Measurements from ENCODE around the gene ASAP2.

ASAP2 gene

GRCh38 chr2:9166579-9167377, 39.8 kb upstream of the ASAP2 start:
- DNase-seq (ENCODE audit: low read depth, low spot score) = no peak
- Histone ChIP-seq H3K9me3 (ENCODE audit: low read depth, low read length) (no peaks in the 10 kb centered on the region), H3K36me3 (ENCODE audit: insufficient read depth, low read length) (no peaks in the 10 kb centered on the region), H3K27ac (no peak overlapping the region), H3K9ac (ENCODE audit: insufficient read length) (no peak overlapping the region), H3K4me3 (no peak overlapping the region)
- no peak for TF ChIP-seq EZH2 (IDR thresholded peaks at IDR 0.05)
- no peak for TF ChIP-seq FOXP2 (optimal IDR thresholded peaks at IDR 0.05; ENCODE audit: control extremely low read depth, extremely low read length, insufficient read depth)
- TF ChIP-seq POLR2AphosphoS5 (IDR thresholded peaks at IDR 0.05; ENCODE audit: borderline replicate concordance, low read depth, low read length) = no peak

- H3K36me3 ChIP-seq (ENCODE audit: insufficient read depth, low read length) = no peaks in the 10 kb centered on the region
- no peak for TF ChIP-seq EZH2 (IDR thresholded peaks at IDR 0.05)
- TF ChIP-seq FOXP2 (optimal IDR thresholded peaks at IDR 0.05; ENCODE audit: control extremely low read depth, extremely low read length, insufficient read depth) = no peak
- no peak for TF ChIP-seq POLR2AphosphoS5 (IDR thresholded peaks at IDR 0.05; ENCODE audit: borderline replicate concordance, low read depth, low read length)
- no peak overlapping the region for H3K9ac ChIP-seq (ENCODE audit: insufficient read length)
- no peak overlapping the region for H3K27ac ChIP-seq
- no peaks in the 10 kb centered on the region for H3K9me3 ChIP-seq (ENCODE audit: low read depth, low read length)
- DNase-seq (ENCODE audit: low read depth, low spot score) = no peak
- no peak overlapping the region for H3K4me3 ChIP-seq
Measured at GRCh38 chr2:9167718-9168657, 38.6 kb upstream of the ASAP2 start.

- Histone ChIP-seq H3K27ac (no peak overlapping the region), H3K36me3 (ENCODE audit: insufficient read depth, low read length) (no peaks in the 10 kb centered on the region)
- DNase-seq (ENCODE audit: low read depth, low spot score) = no peak
Measured at GRCh38 chr2:9168821-9169221, 37.8 kb upstream of the ASAP2 start.

GRCh38 chr2:9169349-9170107, 37.1 kb upstream of the ASAP2 start:
- Histone ChIP-seq H3K4me3 (no peak overlapping the region), H3K27ac (no peak overlapping the region), H3K9ac (ENCODE audit: insufficient read length) (no peak overlapping the region), H3K9me3 (ENCODE audit: low read depth, low read length) (no peaks in the 10 kb centered on the region), H3K36me3 (ENCODE audit: insufficient read depth, low read length) (no peaks in the 10 kb centered on the region)
- TF ChIP-seq POLR2AphosphoS5 (IDR thresholded peaks at IDR 0.05; ENCODE audit: borderline replicate concordance, low read depth, low read length) = no peak
- TF ChIP-seq FOXP2 (optimal IDR thresholded peaks at IDR 0.05; ENCODE audit: control extremely low read depth, extremely low read length, insufficient read depth) = no peak
- no peak for DNase-seq (ENCODE audit: low read depth, low spot score)

More at GRCh38 chr2:9168821-9169221, 37.8 kb upstream of the ASAP2 start:
- Histone ChIP-seq H3K9ac (ENCODE audit: insufficient read length) (no peak overlapping the region), H3K4me3 (no peak overlapping the region), H3K9me3 (ENCODE audit: low read depth, low read length) (no peaks in the 10 kb centered on the region)
- TF ChIP-seq POLR2AphosphoS5 (IDR thresholded peaks at IDR 0.05; ENCODE audit: borderline replicate concordance, low read depth, low read length) (no peak), FOXP2 (optimal IDR thresholded peaks at IDR 0.05; ENCODE audit: control extremely low read depth, extremely low read length, insufficient read depth) (no peak), EZH2 (IDR thresholded peaks at IDR 0.05) (no peak)

- no peak for TF ChIP-seq FOXP2 (optimal IDR thresholded peaks at IDR 0.05; ENCODE audit: control extremely low read depth, extremely low read length, insufficient read depth)
- TF ChIP-seq EZH2 (IDR thresholded peaks at IDR 0.05) = no peak
- TF ChIP-seq POLR2AphosphoS5 (IDR thresholded peaks at IDR 0.05; ENCODE audit: borderline replicate concordance, low read depth, low read length) = no peak
- no peak overlapping the region for H3K27ac ChIP-seq
- DNase-seq (ENCODE audit: low read depth, low spot score) = no peak
- H3K4me3 ChIP-seq = no peak overlapping the region
- no peak overlapping the region for H3K9ac ChIP-seq (ENCODE audit: insufficient read length)
- no peaks in the 10 kb centered on the region for H3K36me3 ChIP-seq (ENCODE audit: insufficient read depth, low read length)
- H3K9me3 ChIP-seq (ENCODE audit: low read depth, low read length) = no peaks in the 10 kb centered on the region
Measured at GRCh38 chr2:9170458-9171130, 36.0 kb upstream of the ASAP2 start.

GRCh38 chr2:9174771-9175437, 31.7 kb upstream of the ASAP2 start:
- TF ChIP-seq POLR2AphosphoS5 (IDR thresholded peaks at IDR 0.05; ENCODE audit: borderline replicate concordance, low read depth, low read length) = no peak
- no peak for TF ChIP-seq FOXP2 (optimal IDR thresholded peaks at IDR 0.05; ENCODE audit: control extremely low read depth, extremely low read length, insufficient read depth)
- no peak for TF ChIP-seq EZH2 (IDR thresholded peaks at IDR 0.05)
- DNase-seq (ENCODE audit: low read depth, low spot score) = no peak
- no peaks in the 10 kb centered on the region for H3K9me3 ChIP-seq (ENCODE audit: low read depth, low read length)
- no peaks in the 10 kb centered on the region for H3K36me3 ChIP-seq (ENCODE audit: insufficient read depth, low read length)
- H3K9ac ChIP-seq (ENCODE audit: insufficient read length) = no peak overlapping the region
- no peak overlapping the region for H3K27ac ChIP-seq
- H3K4me3 ChIP-seq = no peak overlapping the region

Data from SK-N-MC (cell line).